ENCODE data around the gene BTN1A1. TPM values are rescaled to one million over a fixed set of nuclear protein-coding genes. Genes with fewer than 3 reads are reported as not detected.

Gene BTN1A1
- total and polyA plus RNA-seq, 9 of the 15 experiments (the other 6 are each of a cell fraction or from before 2014, with no cell fraction given) = 0.01 to 0.15 (median 0.06) TPM; not detected in 4

DNA sequence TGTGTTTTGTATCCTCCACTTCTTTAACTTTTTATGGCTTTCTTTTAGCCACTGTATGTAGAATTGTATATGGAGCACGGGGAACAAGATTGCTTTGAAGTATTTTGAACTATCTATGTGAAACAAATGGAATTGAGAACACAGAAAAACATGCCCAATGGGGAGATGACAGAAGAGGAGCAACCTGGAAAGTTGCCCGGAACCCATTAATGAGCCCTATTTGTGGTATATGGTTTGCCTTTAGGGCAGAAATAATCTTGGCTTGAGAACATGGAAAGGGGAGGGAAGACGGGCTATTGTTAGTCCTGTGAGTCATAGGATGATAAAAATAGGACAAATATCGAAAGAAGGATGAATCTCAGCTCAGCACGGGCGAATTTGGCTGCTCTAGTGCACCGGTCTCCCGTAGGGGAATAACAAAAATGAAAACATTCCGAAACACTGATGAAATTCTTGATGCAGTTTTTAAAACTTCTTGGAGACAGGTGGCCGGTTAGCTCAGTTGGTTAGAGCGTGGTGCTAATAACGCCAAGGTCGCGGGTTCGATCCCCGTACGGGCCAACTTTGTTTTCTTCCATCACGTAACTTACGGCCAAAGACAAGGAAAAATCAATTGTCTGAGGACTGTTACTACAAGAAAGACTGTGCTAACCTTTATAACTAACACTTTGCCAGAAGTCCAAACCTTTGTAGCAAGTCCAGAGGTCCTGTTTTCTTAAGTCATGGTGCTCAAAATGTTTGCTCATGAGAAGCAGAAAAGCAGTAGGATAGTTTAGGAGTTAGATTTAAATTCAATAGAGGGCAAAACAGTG lies 53.7 kb downstream of the BTN1A1 start (continued):
- TF ChIP-seq, protein P1, sequence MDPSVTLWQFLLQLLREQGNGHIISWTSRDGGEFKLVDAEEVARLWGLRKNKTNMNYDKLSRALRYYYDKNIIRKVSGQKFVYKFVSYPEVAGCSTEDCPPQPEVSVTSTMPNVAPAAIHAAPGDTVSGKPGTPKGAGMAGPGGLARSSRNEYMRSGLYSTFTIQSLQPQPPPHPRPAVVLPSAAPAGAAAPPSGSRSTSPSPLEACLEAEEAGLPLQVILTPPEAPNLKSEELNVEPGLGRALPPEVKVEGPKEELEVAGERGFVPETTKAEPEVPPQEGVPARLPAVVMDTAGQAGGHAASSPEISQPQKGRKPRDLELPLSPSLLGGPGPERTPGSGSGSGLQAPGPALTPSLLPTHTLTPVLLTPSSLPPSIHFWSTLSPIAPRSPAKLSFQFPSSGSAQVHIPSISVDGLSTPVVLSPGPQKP (CRISPR knock-in tag; IDR thresholded peaks at IDR 0.05) = no peak
- no peak for TF ChIP-seq KLF13 (tag; IDR thresholded peaks at IDR 0.05; ENCODE audit: borderline replicate concordance, low read depth)
- peak; percentile 75; the same call in 1 of the 2 replicates for TF ChIP-seq RFX5 (IDR thresholded peaks at IDR 0.05; ENCODE audit: low read depth, low read length)
- TF ChIP-seq HINFP (tag; conservative IDR thresholded peaks at IDR 0.05; ENCODE audit: low read depth) = 0 out of 2 replicates have a peak, but pooled peaks have one; percentile 8
- TF ChIP-seq SREBF2 (CRISPR knock-in tag; IDR thresholded peaks at IDR 0.05) = peak; percentile 87; the same call in 1 of the 2 replicates
- TF ChIP-seq LEF1 (IDR thresholded peaks at IDR 0.05) = peak; percentile 74; the same call in 1 of the 2 replicates
- no peak for TF ChIP-seq HNRNPUL1 (IDR thresholded peaks at IDR 0.05; ENCODE audit: low read length)
- TF ChIP-seq DMBX1 (CRISPR knock-in tag; IDR thresholded peaks at IDR 0.05; ENCODE audit: borderline replicate concordance) = 0 out of 2 replicates have a peak, but pooled peaks have one; percentile 23
- TF ChIP-seq, protein P2, sequence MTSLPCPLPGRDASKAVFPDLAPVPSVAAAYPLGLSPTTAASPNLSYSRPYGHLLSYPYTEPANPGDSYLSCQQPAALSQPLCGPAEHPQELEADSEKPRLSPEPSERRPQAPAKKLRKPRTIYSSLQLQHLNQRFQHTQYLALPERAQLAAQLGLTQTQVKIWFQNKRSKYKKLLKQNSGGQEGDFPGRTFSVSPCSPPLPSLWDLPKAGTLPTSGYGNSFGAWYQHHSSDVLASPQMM (CRISPR knock-in tag; IDR thresholded peaks at IDR 0.05) = no peak
- peak; percentile 45; the same call in 1 of the 2 replicates for TF ChIP-seq CREM (IDR thresholded peaks at IDR 0.05; ENCODE audit: low read depth)
- TF ChIP-seq, protein P3, sequence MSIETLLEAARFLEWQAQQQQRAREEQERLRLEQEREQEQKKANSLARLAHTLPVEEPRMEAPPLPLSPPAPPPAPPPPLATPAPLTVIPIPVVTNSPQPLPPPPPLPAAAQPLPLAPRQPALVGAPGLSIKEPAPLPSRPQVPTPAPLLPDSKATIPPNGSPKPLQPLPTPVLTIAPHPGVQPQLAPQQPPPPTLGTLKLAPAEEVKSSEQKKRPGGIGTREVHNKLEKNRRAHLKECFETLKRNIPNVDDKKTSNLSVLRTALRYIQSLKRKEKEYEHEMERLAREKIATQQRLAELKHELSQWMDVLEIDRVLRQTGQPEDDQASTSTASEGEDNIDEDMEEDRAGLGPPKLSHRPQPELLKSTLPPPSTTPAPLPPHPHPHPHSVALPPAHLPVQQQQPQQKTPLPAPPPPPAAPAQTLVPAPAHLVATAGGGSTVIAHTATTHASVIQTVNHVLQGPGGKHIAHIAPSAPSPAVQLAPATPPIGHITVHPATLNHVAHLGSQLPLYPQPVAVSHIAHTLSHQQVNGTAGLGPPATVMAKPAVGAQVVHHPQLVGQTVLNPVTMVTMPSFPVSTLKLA (conservative IDR thresholded peaks at IDR 0.05) = peak; percentile 14 to 71; a peak in 2 of 4 replicates
- TF ChIP-seq XRCC4 (IDR thresholded peaks at IDR 0.05; ENCODE audit: extremely low read depth, insufficient read depth, insufficient read length) = no peak
- no peak for TF ChIP-seq TCF7L2 (IDR thresholded peaks at IDR 0.05; ENCODE audit: low read depth, low read length)
- TF ChIP-seq ZNF12 (CRISPR knock-in tag; IDR thresholded peaks at IDR 0.05) = no peak; the same call in 1 of the 2 replicates
- peak; percentile 88 for TF ChIP-seq HNRNPLL (IDR thresholded peaks at IDR 0.05; ENCODE audit: low read depth, low read length, poor library complexity, severe bottlenecking)
- TF ChIP-seq ZNF24 (IDR thresholded peaks at IDR 0.05) = peak; percentile 78; the same call in 1 of the 2 replicates
- TF ChIP-seq ZSCAN32 (CRISPR knock-in tag; IDR thresholded peaks at IDR 0.05) = no peak
- TF ChIP-seq GTF2F1 (IDR thresholded peaks at IDR 0.05; ENCODE audit: low read depth, low read length) = 0 out of 2 replicates have a peak, but pooled peaks have one; percentile 61
- peak; percentile 50; the same call in 1 of the 2 replicates for TF ChIP-seq CHD2 (IDR thresholded peaks at IDR 0.05; ENCODE audit: low read depth, low read length)
